B cell (primary cell): Measurements from ENCODE around the gene UNC13D. TPM values are rescaled to one million over a fixed set of nuclear protein-coding genes. Genes with fewer than 3 reads are reported as not detected.

Experiments
- ATAC-seq: fragments of 200-7000 bp; cut with Tn5 transposase; one replicate; pipeline ENCODE4 v1.10.0; 2021; ENCODE audit warnings: low read depth, mild to moderate bottlenecking, moderate number of reproducible peaks, moderate library complexity
- CTCF ChIA-PET: fragments of 350-600 bp; sonication (Branson Sonifier 250); formaldehyde crosslinking; loops from one replicate; lab custom pipeline; 2021; ENCODE audit warnings: antibody characterized with exemption, inconsistent platforms; lab: Charles Lee
- POLR2A ChIA-PET: fragments of 350-600 bp; sonication (Branson Sonifier 250); formaldehyde crosslinking; loops from one replicate; lab custom pipeline; 2021; ENCODE audit warnings: antibody characterized with exemption; lab: Charles Lee
- DNase-seq: peaks from one replicate; pipeline ENCODE4 v3.0.0; 2013
- H2AFZ ChIP-seq: 2 replicates; pipeline ENCODE4 v1.6.1; 2012; ENCODE audit warnings: mild to moderate bottlenecking, low read depth, low read length; ENCODE audit not compliant: insufficient read depth, poor library complexity, severe bottlenecking
- H3K27ac ChIP-seq, 2 donors: 1 replicate in 1 of 2; 2 replicates in 1 of 2; pipeline ENCODE4 v1.5.1; 2012 to 2013; ENCODE audit warnings: low read length in 2 of 2, mild to moderate bottlenecking in 2 of 2, moderate library complexity in 1 of 2
- H3K27me3 ChIP-seq, 4 experiments: fragments of 200-600 bp in 1 of 4; sonication (generic) in 1 of 4; replicated peaks in 1 of 4; 1 replicate in 2 of 4; 2 replicates in 2 of 4; pipeline versions ENCODE4 v1.6.1 to v1.7.0; 2013 to 2016; ENCODE audit warnings: low read length in 3 of 4, mild to moderate bottlenecking in 2 of 4, mixed read lengths in 1 of 4, moderate library complexity in 1 of 4; ENCODE audit not compliant: insufficient read depth in 4 of 4, control insufficient read depth in 3 of 4; ENCODE audit errors: control extremely low read depth in 1 of 4
- H3K36me3 ChIP-seq, 2 experiments: replicated peaks in 1 of 2; 1 replicate in 1 of 2; 2 replicates in 1 of 2; pipeline versions ENCODE4 v1.6.1 to v1.7.1; 2013; ENCODE audit warnings: low read length in 1 of 2; ENCODE audit not compliant: insufficient read depth in 2 of 2, control insufficient read depth in 1 of 2; ENCODE audit errors: control extremely low read depth in 1 of 2, extremely low read depth in 1 of 2
- H3K4me1 ChIP-seq, 2 donors: fragments of 200-600 bp in 1 of 2; sonication (generic) in 1 of 2; 1 replicate in 1 of 2; 2 replicates in 1 of 2; pipeline versions ENCODE4 v1.5.1 to v1.6.1; 2013 to 2017; ENCODE audit warnings: low read length in 2 of 2; ENCODE audit not compliant: control insufficient read depth in 2 of 2, insufficient read depth in 2 of 2
- H3K4me2 ChIP-seq: replicated peaks from 2 replicates; pipeline ENCODE3; 2012; ENCODE audit warnings: mild to moderate bottlenecking, low read depth, low read length; ENCODE audit not compliant: poor library complexity, severe bottlenecking
- H3K4me3 ChIP-seq, 5 experiments: fragments of 200-600 bp in 1 of 5; sonication (generic) in 1 of 5; 1 replicate in 3 of 5; 2 replicates in 2 of 5; pipeline versions ENCODE4 v1.5.1 to v1.7.0; 2011 to 2016; ENCODE audit warnings: low read length in 4 of 5, mild to moderate bottlenecking in 4 of 5, low read depth in 2 of 5, control low read depth in 1 of 5, moderate library complexity in 1 of 5; ENCODE audit not compliant: insufficient read depth in 1 of 5; ENCODE audit errors: control extremely low read depth in 1 of 5, extremely low read depth in 1 of 5
- H3K79me2 ChIP-seq: fragments of 200-600 bp; sonication (generic); one replicate; pipeline ENCODE4 v1.6.0; 2016; ENCODE audit warnings: low read length; ENCODE audit not compliant: control insufficient read depth, insufficient read depth
- H3K9ac ChIP-seq: fragments of 200-600 bp; sonication (generic); 2 replicates; pipeline ENCODE4 v1.6.1; 2017; ENCODE audit warnings: mild to moderate bottlenecking, low read length, moderate library complexity
- H3K9me3 ChIP-seq, 3 donors: one replicate each; pipeline versions ENCODE4 v1.6.1 to v1.7.1; 2013; ENCODE audit warnings: low read length in 2 of 3; ENCODE audit not compliant: control insufficient read depth in 2 of 3, insufficient read depth in 1 of 3; ENCODE audit errors: control extremely low read depth in 1 of 3
- H4K20me1 ChIP-seq: 2 replicates; pipeline ENCODE4 v1.6.0; 2012; ENCODE audit warnings: mild to moderate bottlenecking, low read length; ENCODE audit not compliant: insufficient read depth, control insufficient read depth, poor library complexity, severe bottlenecking
- H3K27ac Mint-ChIP-seq: one replicate; pipeline ENCODE4 v1.8.0; 2021; ENCODE audit warnings: mixed read lengths
- H3K27me3 Mint-ChIP-seq: one replicate; pipeline ENCODE4 v1.8.0; 2021; ENCODE audit warnings: mixed read lengths
- H3K4me1 Mint-ChIP-seq: one replicate; pipeline ENCODE4 v1.8.0; 2021; ENCODE audit warnings: mixed read lengths
- H3K4me3 Mint-ChIP-seq: one replicate; pipeline ENCODE4 v1.8.0; 2021; ENCODE audit warnings: mixed read lengths
- H3K9me3 Mint-ChIP-seq: one replicate; pipeline ENCODE4 v1.8.0; 2022; ENCODE audit warnings: mixed read lengths; ENCODE audit not compliant: insufficient read depth
- EZH2 ChIP-seq: IDR thresholded peaks from 2 replicates; pipeline ENCODE4 v1.6.1; 2012; ENCODE audit warnings: borderline replicate concordance, low read depth, mild to moderate bottlenecking, moderate library complexity, low read length; ENCODE audit not compliant: insufficient read depth, poor library complexity, severe bottlenecking
- WGBS: methylation state at CpG from one replicate; pipeline ENCODE4 v1.1.5; 2013; ENCODE audit warnings: missing lambda C conversion rate; ENCODE audit not compliant: insufficient coverage; 5-methylcytosine and 5-hydroxymethylcytosine counted together
- intact Hi-C: fragments of 100-400 bp; cut with micrococcal nuclease; formaldehyde crosslinking; loops from one replicate; pipeline ENCODE4 v1.10.0; 2022
- polyA plus RNA-seq: library from polyadenylated mRNA; depleted of rRNA; stranded (reverse); fragments of >200 nt; gene quantifications from 2 replicates; pipeline ENCODE4 v1.2.3, GENCODE V29; 2012
- total RNA-seq, 2 donors: library from RNA; stranded (reverse); fragments of 120-200 nt in 1 of 2; gene quantifications; 1 replicate in 1 of 2; 2 replicates in 1 of 2; pipeline versions ENCODE4 v1.2.3 to v1.2.4, GENCODE V29; 2013 to 2022
- TF ChIP-seq, protein P1 (sequence below): fragments of 200-600 bp; IDR thresholded peaks from one replicate; pipeline ENCODE4 v1.8.0; 2022; ENCODE audit warnings: antibody characterized with exemption, mild to moderate bottlenecking

Gene UNC13D
- total and polyA plus RNA-seq, 2 donors (not counting 1 experiment from before 2014, with no cell fraction given), result 101 to 107 TPM

DNA sequence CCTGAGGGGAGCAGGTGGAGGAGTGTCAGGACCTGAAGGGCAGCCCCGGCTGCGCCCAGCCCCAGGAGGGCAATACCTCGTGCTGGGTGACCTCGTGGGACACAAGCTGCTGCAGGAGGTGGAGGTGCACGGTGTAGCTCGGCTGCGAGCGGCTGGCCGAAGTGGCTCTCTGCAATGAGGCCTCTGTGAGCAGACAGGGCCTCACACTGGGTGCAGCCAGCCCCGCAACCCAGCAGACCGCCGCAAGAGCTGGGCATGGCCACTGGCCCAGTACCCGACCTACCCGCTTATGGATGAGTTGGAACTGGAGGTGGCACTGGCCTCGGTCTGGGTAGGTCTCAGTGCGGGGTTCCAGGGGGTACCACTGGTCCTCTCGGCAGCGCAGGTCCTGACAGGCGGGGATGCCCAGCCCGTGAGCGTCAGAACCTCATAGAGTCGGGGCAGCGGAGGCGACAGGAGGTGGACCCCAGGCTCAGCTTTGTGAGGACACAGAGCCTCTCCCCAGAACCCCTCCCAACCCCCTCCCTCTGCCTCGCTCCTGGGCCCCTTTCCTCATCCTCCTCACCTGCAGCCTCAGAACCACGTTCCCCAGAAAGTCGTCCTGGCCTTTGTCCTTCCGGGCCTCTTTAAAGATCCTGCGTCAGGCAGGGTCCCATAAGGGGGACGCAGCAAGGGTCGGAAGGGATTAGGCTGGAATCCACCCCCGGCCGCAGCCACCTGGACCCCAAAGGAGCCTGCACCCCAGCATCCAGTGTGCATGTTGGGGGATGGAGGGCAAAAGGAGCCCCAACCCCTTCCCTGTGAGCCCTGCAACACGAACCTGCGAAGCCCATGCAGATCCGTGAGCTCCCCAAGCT is 4.0 kb downstream of the UNC13D start:
- ChIA-PET POLR2A (interaction anchor here (0.7 kb wide), 1 partner anchor 37 kb away, joined by 5 read pairs; no protein-coding TSS in a partner anchor), CTCF (interaction anchor here (0.5 to 1.3 kb wide), 6 partner anchors 8 to 206 kb away, joined by 3 to 5 read pairs (median 4); no protein-coding TSS in a partner anchor)
- no peak overlapping the region for H3K4me2 ChIP-seq
- TF ChIP-seq, protein P1, sequence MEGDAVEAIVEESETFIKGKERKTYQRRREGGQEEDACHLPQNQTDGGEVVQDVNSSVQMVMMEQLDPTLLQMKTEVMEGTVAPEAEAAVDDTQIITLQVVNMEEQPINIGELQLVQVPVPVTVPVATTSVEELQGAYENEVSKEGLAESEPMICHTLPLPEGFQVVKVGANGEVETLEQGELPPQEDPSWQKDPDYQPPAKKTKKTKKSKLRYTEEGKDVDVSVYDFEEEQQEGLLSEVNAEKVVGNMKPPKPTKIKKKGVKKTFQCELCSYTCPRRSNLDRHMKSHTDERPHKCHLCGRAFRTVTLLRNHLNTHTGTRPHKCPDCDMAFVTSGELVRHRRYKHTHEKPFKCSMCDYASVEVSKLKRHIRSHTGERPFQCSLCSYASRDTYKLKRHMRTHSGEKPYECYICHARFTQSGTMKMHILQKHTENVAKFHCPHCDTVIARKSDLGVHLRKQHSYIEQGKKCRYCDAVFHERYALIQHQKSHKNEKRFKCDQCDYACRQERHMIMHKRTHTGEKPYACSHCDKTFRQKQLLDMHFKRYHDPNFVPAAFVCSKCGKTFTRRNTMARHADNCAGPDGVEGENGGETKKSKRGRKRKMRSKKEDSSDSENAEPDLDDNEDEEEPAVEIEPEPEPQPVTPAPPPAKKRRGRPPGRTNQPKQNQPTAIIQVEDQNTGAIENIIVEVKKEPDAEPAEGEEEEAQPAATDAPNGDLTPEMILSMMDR, result no peak
- no peak for TF ChIP-seq EZH2
- 98% methylated on average over 34 of the region's 36 CpGs for WGBS
- H3K27me3 Mint-ChIP-seq, result no peaks in the 10 kb centered on the region
- H3K27me3 ChIP-seq, result no peaks in the 10 kb centered on the region
- no peak overlapping the region for H3K4me3 Mint-ChIP-seq
- H3K9ac ChIP-seq, result no peak overlapping the region
- no peaks in the 10 kb centered on the region for H3K9me3 ChIP-seq
- H3K27ac ChIP-seq, result no peak overlapping the region
- no peaks in the 10 kb centered on the region for H3K9me3 Mint-ChIP-seq
- peaks cover 13% of the 10 kb centered on the region for H3K4me1 Mint-ChIP-seq
- intact Hi-C loops, result loop anchor here (5.0 to 10.0 kb wide), 2 partner anchors 37 to 165 kb away; partner anchors contain the start of genes CDK3 and TRIM47
- ATAC-seq (no peak), DNase-seq (no peak)
- H3K4me3 ChIP-seq, result no peak overlapping the region
- peaks cover 12 to 25% of the 10 kb centered on the region in 2 donors for H3K4me1 ChIP-seq
- no peak overlapping the region for H3K27ac Mint-ChIP-seq
- peaks cover 0 to 36% of the 10 kb centered on the region in 2 experiments for H3K36me3 ChIP-seq
- H2AFZ ChIP-seq, result no peak overlapping the region
- H4K20me1 ChIP-seq, result no peaks in the 10 kb centered on the region
- peaks cover 30% of the 10 kb centered on the region for H3K79me2 ChIP-seq

DNA sequence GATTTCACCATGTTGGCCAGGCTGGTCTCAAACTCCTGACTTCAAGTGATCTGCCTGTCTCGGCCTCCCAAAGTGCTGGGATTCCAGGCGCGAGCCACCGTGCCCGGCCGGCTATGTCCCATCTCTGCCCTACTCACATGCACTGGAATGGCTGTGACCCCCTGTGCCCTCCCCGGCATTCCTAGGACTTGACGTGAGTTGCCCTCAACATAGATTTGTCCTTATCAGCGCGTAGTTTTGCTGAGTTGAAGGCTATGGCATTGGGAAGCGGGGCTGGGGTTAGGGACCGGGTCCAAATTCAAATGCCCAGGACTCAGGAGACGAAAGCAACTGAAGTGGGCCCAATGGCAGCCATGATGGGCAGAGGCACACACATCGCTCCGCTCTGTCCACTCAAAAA is 5.8 kb downstream of the UNC13D start:
- no peak overlapping the region for H3K9ac ChIP-seq
- no peak overlapping the region for H3K4me2 ChIP-seq
- TF ChIP-seq EZH2, result no peak
- TF ChIP-seq, protein P1, result no peak
- no peak overlapping the region for H3K27ac ChIP-seq
- no peak overlapping the region for H3K27ac Mint-ChIP-seq
- H3K27me3 Mint-ChIP-seq, result no peaks in the 10 kb centered on the region
- peaks cover 6 to 8% of the 10 kb centered on the region in 2 donors for H3K4me1 ChIP-seq
- peaks cover 0 to 53% of the 10 kb centered on the region in 2 experiments for H3K36me3 ChIP-seq
- DNase-seq, result no peak
- H2AFZ ChIP-seq, result no peak overlapping the region
- no peaks in the 10 kb centered on the region for H4K20me1 ChIP-seq
- H3K9me3 Mint-ChIP-seq, result no peaks in the 10 kb centered on the region
- H3K4me1 Mint-ChIP-seq, result peaks cover 7% of the 10 kb centered on the region
- no peak for ATAC-seq
- ChIA-PET CTCF (interaction anchor here (0.7 to 3.4 kb wide), 2 partner anchors 11 to 739 kb away, joined by 3 to 11 read pairs; no protein-coding TSS in a partner anchor), POLR2A (interaction anchor here (0.7 to 1.1 kb wide), 2 partner anchors 13 to 17 kb away, joined by 4 to 7 read pairs; partner anchors contain the start of gene WBP2)
- no peak overlapping the region for H3K4me3 Mint-ChIP-seq
- no peaks in the 10 kb centered on the region for H3K9me3 ChIP-seq
- no peaks in the 10 kb centered on the region for H3K27me3 ChIP-seq
- over 99% methylated on average over 13 of the region's 15 CpGs for WGBS
- intact Hi-C loops, result no loop called here
- no peak overlapping the region for H3K4me3 ChIP-seq
- peaks cover 15% of the 10 kb centered on the region for H3K79me2 ChIP-seq
